Omental fat pad (tissue), 4 donors: ENCODE results near the gene AHRR. TPM values are rescaled to one million over a fixed set of nuclear protein-coding genes. Genes with fewer than 3 reads are reported as not detected.

Source experiments
- ATAC-seq: fragments of 150-250 bp; one replicate; pipeline ENCODE4 v1.9.1; 2016; ENCODE audit warnings: mild to moderate bottlenecking, moderate library complexity; ENCODE audit not compliant: low FRiP score
- DNase-seq: peaks from one replicate; pipeline ENCODE4 v3.0.0-alpha.2; 2019; ENCODE audit warnings: low spot score
- CTCF ChIP-seq, 3 donors: fragments of 450-650 bp; IDR thresholded peaks; one replicate each; pipeline ENCODE4 v1.5.1; 2016 to 2017; ENCODE audit warnings: antibody characterized with exemption in 3 of 3, mild to moderate bottlenecking in 3 of 3, moderate library complexity in 2 of 3
- total RNA-seq, 4 donors: library from RNA; depleted of rRNA; stranded (reverse); fragments of >200 nt; gene quantifications; one replicate each; pipeline ENCODE4 v1.1.0, GENCODE V29; 2016

The AHRR gene
- total RNA-seq, 4 donors from 2014 or later: 0.25 to 2.2 (median 1.6) TPM

DNA sequence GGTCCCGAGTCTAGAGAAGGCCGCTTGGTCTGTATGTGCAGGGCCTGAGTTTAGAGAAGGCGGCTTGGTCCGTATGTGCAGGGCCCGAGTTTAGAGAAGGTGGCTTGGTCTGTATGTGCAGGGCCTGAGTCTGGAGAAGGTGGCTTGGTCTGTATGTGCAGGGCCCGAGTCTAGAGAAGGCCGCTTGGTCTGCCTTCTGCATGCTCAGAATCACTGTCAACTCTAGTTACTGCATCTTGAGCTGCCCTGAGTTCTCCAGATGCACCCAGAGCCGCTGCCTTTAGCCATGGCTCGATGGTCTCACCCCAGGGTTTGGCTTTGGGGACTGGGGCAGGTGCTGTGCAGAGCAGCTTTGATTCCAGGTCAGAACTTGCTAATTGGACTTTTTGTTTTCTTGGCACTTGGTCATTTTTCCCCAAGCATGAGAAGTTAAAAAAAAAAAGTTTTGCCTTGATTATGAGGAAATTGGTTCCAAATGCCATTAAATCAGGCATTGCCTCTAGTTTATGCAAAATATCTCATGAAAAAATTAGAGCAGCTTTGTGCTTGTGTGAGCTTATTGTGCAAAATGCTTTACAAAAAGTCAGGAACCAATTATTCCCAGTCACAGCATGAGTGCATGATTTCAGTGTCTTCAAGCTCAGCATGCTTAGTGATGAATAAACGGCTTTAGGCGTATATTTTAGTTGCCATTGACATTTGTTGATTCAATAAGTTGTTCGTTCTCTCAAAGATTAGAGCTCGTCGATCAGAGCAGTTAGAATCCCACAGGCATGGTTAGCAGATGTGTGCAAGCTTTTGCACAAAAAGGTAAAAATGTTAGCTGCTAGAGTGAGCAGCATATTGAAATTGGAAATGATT lies 96.0 kb downstream of the AHRR start:
- ATAC-seq (no peak), DNase-seq (no peak)
- TF ChIP-seq CTCF (IDR thresholded peaks at IDR 0.05): no peak

GRCh38 chr5:418162-419121 lies 96.9 kb downstream of the AHRR start:
- no peak for ATAC-seq
- no peak for TF ChIP-seq CTCF (IDR thresholded peaks at IDR 0.05)
- no peak for DNase-seq

GRCh38 chr5:419970-420369 lies 98.5 kb downstream of the AHRR start:
- TF ChIP-seq CTCF (IDR thresholded peaks at IDR 0.05): no peak
- DNase-seq: no peak
- ATAC-seq: no peak

DNA sequence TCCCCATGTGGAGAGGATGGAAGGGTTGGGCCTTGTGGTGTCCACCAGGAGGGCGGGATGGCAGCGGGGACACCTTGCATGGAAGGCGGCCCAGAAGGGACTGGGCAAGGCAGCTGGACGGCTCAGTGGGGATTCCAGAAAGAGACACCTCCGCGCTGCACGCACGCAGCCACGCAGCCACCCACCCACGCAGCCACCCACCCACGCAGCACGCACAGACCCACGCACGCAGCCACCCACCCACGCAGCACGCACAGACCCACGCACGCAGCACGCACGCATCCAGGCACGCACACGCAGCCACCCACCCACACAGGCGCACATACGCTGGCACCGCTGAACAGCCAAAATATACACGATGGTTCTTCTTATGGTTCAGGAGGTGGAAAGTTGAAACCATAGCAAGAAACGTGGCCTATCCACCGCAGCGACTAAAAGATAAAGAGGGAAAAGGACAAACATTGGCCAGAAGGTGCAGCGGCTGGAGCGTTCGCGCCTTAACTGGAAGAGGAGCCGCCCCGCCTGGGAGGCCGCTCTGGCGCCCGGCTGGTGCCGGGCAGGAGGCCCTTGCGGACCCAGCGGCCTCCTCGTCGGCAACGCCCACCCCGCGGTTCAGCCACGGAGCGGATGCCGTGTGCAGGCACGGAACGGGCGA lies 99.2 kb downstream of the AHRR start:
- DNase-seq (no peak), ATAC-seq (no peak)
- TF ChIP-seq CTCF (IDR thresholded peaks at IDR 0.05): no peak

DNA sequence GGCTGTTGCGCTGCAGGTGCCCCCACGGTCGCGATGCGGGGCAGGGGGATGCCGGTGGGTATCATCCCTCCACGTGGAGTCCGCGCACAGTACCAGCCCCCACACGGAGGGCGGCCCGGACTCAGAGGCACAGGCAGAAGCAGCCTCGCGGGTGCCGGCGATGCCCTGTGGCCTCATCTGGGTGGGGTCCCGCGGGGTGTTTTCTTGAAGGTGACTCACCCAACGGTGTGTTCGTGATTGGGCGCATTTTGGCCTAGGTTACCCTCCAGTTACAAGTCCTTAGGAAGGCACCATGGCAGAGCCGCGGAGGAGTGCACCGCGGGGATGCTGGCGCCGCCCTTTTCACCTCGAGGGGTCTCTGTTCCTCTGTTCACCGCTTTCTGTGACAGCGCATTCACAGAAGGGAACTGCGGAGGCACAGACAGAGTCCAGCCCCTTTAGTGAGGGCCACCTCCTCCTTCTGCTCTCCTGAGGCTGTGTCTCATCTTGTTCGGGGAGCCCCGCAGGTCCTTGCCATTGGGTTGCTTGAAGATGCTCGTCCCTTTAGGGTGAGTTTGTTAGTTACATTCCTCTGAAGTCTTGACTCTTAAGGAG lies 99.9 kb downstream of the AHRR start:
- ATAC-seq (no peak), DNase-seq (no peak)
- no peak for TF ChIP-seq CTCF (IDR thresholded peaks at IDR 0.05)

DNA sequence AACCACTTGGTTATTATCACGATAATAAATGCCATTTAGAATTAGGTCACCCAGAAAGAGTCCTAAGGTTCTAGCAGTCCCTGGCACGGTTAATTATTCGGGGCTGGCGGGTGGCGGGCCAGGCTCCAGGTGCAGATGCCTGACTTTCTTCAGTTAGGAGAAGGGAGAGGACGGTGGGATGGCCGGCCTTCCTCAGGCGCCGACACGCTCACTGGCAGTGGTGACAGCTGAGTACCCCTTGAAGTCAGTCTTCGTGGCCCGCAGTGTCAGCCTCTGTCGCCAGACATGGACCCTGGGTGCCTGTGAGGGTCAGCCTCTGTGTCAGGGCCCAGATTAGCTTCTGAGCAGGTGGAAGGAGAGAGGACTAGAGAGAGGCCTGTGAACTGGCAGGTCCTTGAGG lies 100.4 kb downstream of the AHRR start:
- DNase-seq: no peak
- no peak for TF ChIP-seq CTCF (IDR thresholded peaks at IDR 0.05)
- ATAC-seq: no peak
